Chondrocyte (in vitro differentiated cells): ENCODE results near the gene CNR2. TPM values are rescaled to one million over a fixed set of nuclear protein-coding genes. Genes with fewer than 3 reads are reported as not detected.

ENCODE experiments used
- DNase-seq: peaks from one replicate; pipeline ENCODE4 v3.0.0; 2021; ENCODE audit warnings: mixed read lengths, low spot score
- H3K27ac Mint-ChIP-seq: one replicate; pipeline ENCODE4 v1.8.0; 2021; ENCODE audit warnings: mild to moderate bottlenecking, moderate library complexity, mixed read lengths; ENCODE audit not compliant: unreplicated experiment
- H3K27me3 Mint-ChIP-seq: 2 replicates; pipeline ENCODE4 v1.8.0; 2021; ENCODE audit warnings: low read depth, mixed read lengths
- H3K36me3 Mint-ChIP-seq: 2 replicates; pipeline ENCODE4 v1.8.0; 2021; ENCODE audit warnings: low read depth, mixed read lengths
- H3K4me1 Mint-ChIP-seq: 2 replicates; pipeline ENCODE4 v1.8.0; 2021; ENCODE audit warnings: low read depth, mild to moderate bottlenecking, mixed read lengths
- H3K4me3 Mint-ChIP-seq: one replicate; pipeline ENCODE4 v1.8.0; 2021; ENCODE audit warnings: mild to moderate bottlenecking, moderate library complexity, mixed read lengths; ENCODE audit not compliant: unreplicated experiment
- H3K9me3 Mint-ChIP-seq: 2 replicates; pipeline ENCODE4 v1.8.0; 2021; ENCODE audit warnings: low read depth, mixed read lengths
- CTCF ChIP-seq: fragments of 200-600 bp; sonication (generic); IDR thresholded peaks from 2 replicates; pipeline ENCODE4 v1.5.0; 2021; ENCODE audit warnings: antibody characterized with exemption, mild to moderate bottlenecking, moderate library complexity
- total RNA-seq: library from RNA; stranded (reverse); gene quantifications from 3 replicates; pipeline ENCODE4 v1.2.1, GENCODE V29; 2021

Gene CNR2
- total RNA-seq, 1 donor from 2014 or later = not detected

GRCh38 chr1:23895993-23896392, 17.2 kb downstream of the CNR2 start:
- Mint-ChIP-seq H3K36me3 (no peaks in the 10 kb centered on the region), H3K4me3 (no peak overlapping the region), H3K27me3 (peaks cover 20% of the 10 kb centered on the region), H3K9me3 (no peaks in the 10 kb centered on the region), H3K4me1 (no peaks in the 10 kb centered on the region), H3K27ac (no peak overlapping the region)
- no peak for TF ChIP-seq CTCF
- no peak for DNase-seq

- peaks cover 20% of the 10 kb centered on the region for H3K27me3 Mint-ChIP-seq
- H3K9me3 Mint-ChIP-seq = no peaks in the 10 kb centered on the region
- DNase-seq = no peak
Measured at GRCh38 chr1:23895082-23895481, 18.1 kb downstream of the CNR2 start.

GRCh38 chr1:23889074-23889473, 24.1 kb downstream of the CNR2 start:
- no peak for DNase-seq
- Mint-ChIP-seq H3K4me1 (no peaks in the 10 kb centered on the region), H3K9me3 (no peaks in the 10 kb centered on the region), H3K27ac (no peak overlapping the region), H3K4me3 (no peak overlapping the region), H3K27me3 (peaks cover 10% of the 10 kb centered on the region), H3K36me3 (no peaks in the 10 kb centered on the region)
- no peak for TF ChIP-seq CTCF

More at GRCh38 chr1:23895082-23895481, 18.1 kb downstream of the CNR2 start:
- Mint-ChIP-seq H3K27ac (no peak overlapping the region), H3K4me1 (no peaks in the 10 kb centered on the region), H3K4me3 (no peak overlapping the region), H3K36me3 (no peaks in the 10 kb centered on the region)
- no peak for TF ChIP-seq CTCF

GRCh38 chr1:23885222-23885621, 27.9 kb downstream of the CNR2 start:
- H3K27me3 Mint-ChIP-seq = peaks cover 5% of the 10 kb centered on the region
- no peak overlapping the region for H3K27ac Mint-ChIP-seq
- TF ChIP-seq CTCF = no peak
- H3K9me3 Mint-ChIP-seq = no peaks in the 10 kb centered on the region
- H3K36me3 Mint-ChIP-seq = no peaks in the 10 kb centered on the region
- DNase-seq = no peak
- no peaks in the 10 kb centered on the region for H3K4me1 Mint-ChIP-seq
- H3K4me3 Mint-ChIP-seq = no peak overlapping the region

GRCh38 chr1:23882746-23883145, 30.4 kb downstream of the CNR2 start:
- Mint-ChIP-seq H3K27ac (no peak overlapping the region), H3K9me3 (peaks cover 19% of the 10 kb centered on the region), H3K36me3 (peaks cover 9% of the 10 kb centered on the region), H3K4me1 (no peaks in the 10 kb centered on the region), H3K27me3 (peaks cover 2% of the 10 kb centered on the region), H3K4me3 (no peak overlapping the region)
- no peak for DNase-seq
- no peak for TF ChIP-seq CTCF
